SK-N-MC (cell line): ENCODE measurements around the gene HEBP1.

Experiments used
- EZH2 ChIP-seq: fragments of 200-600 bp; sonication (generic); IDR thresholded peaks from one replicate; pipeline ENCODE4 v1.6.1; 2017; ENCODE audit warnings: antibody characterized with exemption
- FOXP2 ChIP-seq: optimal IDR thresholded peaks from 2 replicates; pipeline ENCODE3; 2011; ENCODE audit warnings: mild to moderate bottlenecking, moderate library complexity; ENCODE audit not compliant: insufficient read depth; ENCODE audit errors: extremely low read length, control extremely low read depth
- POLR2AphosphoS5 ChIP-seq: IDR thresholded peaks from 2 replicates; pipeline ENCODE4 v1.6.1; 2012; ENCODE audit warnings: mild to moderate bottlenecking, low read depth, low read length, borderline replicate concordance

- TF ChIP-seq EZH2: no peak
- TF ChIP-seq POLR2AphosphoS5: no peak
- no peak for TF ChIP-seq FOXP2
These were observed 25.9 kb downstream of the HEBP1 start for GRCh38 chr12:12974211-12974610.
